Mononuclear cell (primary cell): ENCODE data around the gene CTNNBIP1. TPM values are rescaled to one million over a fixed set of nuclear protein-coding genes. Genes with fewer than 3 reads are reported as not detected.

Experiments
- H3K27me3 ChIP-seq: 2 replicates; pipeline ENCODE4 v1.6.0; 2011; ENCODE audit warnings: low read length, control low read depth; ENCODE audit not compliant: insufficient read depth
- H3K4me1 ChIP-seq: 2 replicates; pipeline ENCODE4 v1.5.1; 2011; ENCODE audit warnings: mild to moderate bottlenecking, low read length, control low read depth; ENCODE audit not compliant: insufficient read depth
- H3K4me3 ChIP-seq: 2 replicates; pipeline ENCODE4 v1.5.1; 2011; ENCODE audit warnings: mild to moderate bottlenecking, low read length, moderate library complexity
- H3K9me3 ChIP-seq: 2 replicates; pipeline ENCODE4 v1.5.1; 2011; ENCODE audit warnings: low read depth, mild to moderate bottlenecking, control low read depth, low read length
- total RNA-seq: library from RNA; depleted of rRNA; stranded (reverse); fragments of >200 nt; gene quantifications from one replicate; pipeline ENCODE4 v1.2.3, GENCODE V29; 2012

CTNNBIP1 gene
- total RNA-seq, 1 donor, result 13.6 TPM

- Histone ChIP-seq H3K27me3 (no peaks in the 10 kb centered on the region), H3K4me1 (peaks cover 44% of the 10 kb centered on the region), H3K4me3 (no peak overlapping the region), H3K9me3 (no peaks in the 10 kb centered on the region)
These were observed 85.4 kb downstream of the CTNNBIP1 start for GRCh38 chr1:9824702-9825089.

GRCh38 chr1:9823943-9824701 lies 85.9 kb downstream of the CTNNBIP1 start, which contains the start of gene CLSTN1:
Gene CLSTN1, minus strand, starts transcription at chr1:9823965. Its CDS starts 232 bp downstream, at chr1:9823733.
- Histone ChIP-seq H3K4me1 (peaks cover 47% of the 10 kb centered on the region), H3K4me3 (peak within 1 kb of the TSS; percentile 66), H3K27me3 (no peaks in the 10 kb centered on the region), H3K9me3 (no peaks in the 10 kb centered on the region)

GRCh38 chr1:9823693-9823942 lies 86.5 kb downstream of the CTNNBIP1 start:
- Histone ChIP-seq H3K9me3 (no peaks in the 10 kb centered on the region), H3K27me3 (no peaks in the 10 kb centered on the region), H3K4me3 (peak overlapping the region; percentile 66), H3K4me1 (peaks cover 47% of the 10 kb centered on the region)

GRCh38 chr1:9822897-9823692 lies 87.0 kb downstream of the CTNNBIP1 start:
- H3K27me3 ChIP-seq, result no peaks in the 10 kb centered on the region
- H3K4me1 ChIP-seq, result peaks cover 47% of the 10 kb centered on the region
- H3K9me3 ChIP-seq, result no peaks in the 10 kb centered on the region
- peak overlapping the region; percentile 66 for H3K4me3 ChIP-seq

- Histone ChIP-seq H3K4me3 (peak overlapping the region; percentile 66), H3K27me3 (no peaks in the 10 kb centered on the region), H3K9me3 (no peaks in the 10 kb centered on the region), H3K4me1 (peaks cover 47% of the 10 kb centered on the region)
These were observed 87.6 kb downstream of the CTNNBIP1 start for GRCh38 chr1:9822490-9822889.

- H3K9me3 ChIP-seq, result no peaks in the 10 kb centered on the region
- H3K27me3 ChIP-seq, result no peaks in the 10 kb centered on the region
- H3K4me1 ChIP-seq, result peaks cover 47% of the 10 kb centered on the region
- H3K4me3 ChIP-seq, result no peak overlapping the region
These were observed 88.4 kb downstream of the CTNNBIP1 start for GRCh38 chr1:9821710-9822109.

GRCh38 chr1:9820521-9820920 lies 89.5 kb downstream of the CTNNBIP1 start:
- Histone ChIP-seq H3K4me1 (peaks cover 42% of the 10 kb centered on the region), H3K27me3 (no peaks in the 10 kb centered on the region), H3K9me3 (no peaks in the 10 kb centered on the region), H3K4me3 (no peak overlapping the region)

- Histone ChIP-seq H3K4me1 (peaks cover 24% of the 10 kb centered on the region), H3K9me3 (no peaks in the 10 kb centered on the region), H3K27me3 (no peaks in the 10 kb centered on the region), H3K4me3 (no peak overlapping the region)
These were observed 92.3 kb downstream of the CTNNBIP1 start for GRCh38 chr1:9817734-9818133.

GRCh38 chr1:9816199-9816598 lies 93.9 kb downstream of the CTNNBIP1 start:
- no peaks in the 10 kb centered on the region for H3K27me3 ChIP-seq
- no peak overlapping the region for H3K4me3 ChIP-seq
- H3K4me1 ChIP-seq, result peaks cover 9% of the 10 kb centered on the region
- H3K9me3 ChIP-seq, result no peaks in the 10 kb centered on the region

- peaks cover 5% of the 10 kb centered on the region for H3K4me1 ChIP-seq
- H3K9me3 ChIP-seq, result no peaks in the 10 kb centered on the region
- no peaks in the 10 kb centered on the region for H3K27me3 ChIP-seq
- H3K4me3 ChIP-seq, result no peak overlapping the region
These were observed 94.9 kb downstream of the CTNNBIP1 start for GRCh38 chr1:9815150-9815549.

- Histone ChIP-seq H3K27me3 (no peaks in the 10 kb centered on the region), H3K9me3 (no peaks in the 10 kb centered on the region), H3K4me1 (peaks cover 3% of the 10 kb centered on the region), H3K4me3 (no peak overlapping the region)
These were observed 95.5 kb downstream of the CTNNBIP1 start for GRCh38 chr1:9814619-9815018.

- H3K4me3 ChIP-seq, result no peak overlapping the region
- H3K4me1 ChIP-seq, result no peaks in the 10 kb centered on the region
- H3K9me3 ChIP-seq, result no peaks in the 10 kb centered on the region
- H3K27me3 ChIP-seq, result no peaks in the 10 kb centered on the region
These were observed 98.7 kb downstream of the CTNNBIP1 start for GRCh38 chr1:9811239-9811966.

GRCh38 chr1:9809100-9809510 lies 101.0 kb downstream of the CTNNBIP1 start:
- H3K9me3 ChIP-seq, result no peaks in the 10 kb centered on the region
- no peaks in the 10 kb centered on the region for H3K4me1 ChIP-seq
- H3K4me3 ChIP-seq, result no peak overlapping the region
- no peaks in the 10 kb centered on the region for H3K27me3 ChIP-seq

GRCh38 chr1:9808459-9808858 lies 101.6 kb downstream of the CTNNBIP1 start:
- H3K4me1 ChIP-seq, result no peaks in the 10 kb centered on the region
- H3K9me3 ChIP-seq, result no peaks in the 10 kb centered on the region
- H3K27me3 ChIP-seq, result no peaks in the 10 kb centered on the region
- H3K4me3 ChIP-seq, result no peak overlapping the region

GRCh38 chr1:9807541-9807940 lies 102.5 kb downstream of the CTNNBIP1 start:
- Histone ChIP-seq H3K27me3 (no peaks in the 10 kb centered on the region), H3K4me3 (no peak overlapping the region), H3K9me3 (no peaks in the 10 kb centered on the region), H3K4me1 (peaks cover 6% of the 10 kb centered on the region)
